Astrocyte (in vitro differentiated cells and primary cell): ENCODE data around the gene TIPRL. TPM values are rescaled to one million over a fixed set of nuclear protein-coding genes. Genes with fewer than 3 reads are reported as not detected.

ENCODE experiments used
- total RNA-seq: library from RNA; stranded (reverse); gene quantifications from 2 replicates; pipeline ENCODE4 v1.2.1, GENCODE V29; 2021

TIPRL gene
- total RNA-seq, 1 donor from 2014 or later, result 37.4 TPM

Other genes starting within 250 kb of the TIPRL start
- 57.1 and 57.4 TPM in 2 replicates for gene DCAF6, start 242.3 kb upstream of the TIPRL start, total RNA-seq
- gene MPC2, start 241.9 kb upstream of the TIPRL start, total RNA-seq, result 53.2 and 62.3 TPM in 2 replicates
- 16.5 and 21.9 TPM in 2 replicates for gene GPR161, start 42.0 kb upstream of the TIPRL start, total RNA-seq
- 69.0 and 73.4 TPM in 2 replicates for gene SFT2D2, start 47.0 kb downstream of the TIPRL start, total RNA-seq
- gene TBX19, start 101.9 kb downstream of the TIPRL start, total RNA-seq, result 1.1 and 1.9 TPM in 2 replicates